NOMO-1 treated with dmso at 0.1 percent for 144 hours (cell line): ENCODE data around the gene AP1G1.

ENCODE experiments used
- DNase-seq: peaks from one replicate; lab custom pipeline; 2025; ENCODE audit not compliant: unreplicated experiment; lab: John Stamatoyannopoulos, UW

AP1G1 gene

DNA sequence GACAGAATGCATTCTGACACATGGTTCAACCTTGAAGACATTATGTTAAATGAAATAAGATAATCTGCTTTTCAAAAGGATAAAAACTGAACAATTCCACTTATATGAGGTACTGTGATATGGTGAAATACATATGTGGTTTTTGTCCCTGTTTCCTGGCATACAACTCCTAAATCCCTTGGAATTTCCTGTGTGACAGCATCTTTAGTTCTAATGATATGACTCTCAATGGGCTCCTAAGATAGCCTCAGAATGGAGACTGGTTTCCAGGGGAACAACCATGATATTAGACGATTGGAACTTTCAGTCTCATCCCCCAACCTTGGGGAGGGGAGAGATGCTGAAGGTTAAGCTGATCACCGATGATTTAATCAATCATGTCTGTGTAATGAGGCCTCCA is 46.4 kb downstream of the AP1G1 start:
- no peak for DNase-seq

- no peak for DNase-seq
These were observed 47.5 kb downstream of the AP1G1 start for GRCh38 chr16:71761097-71761496.

DNA sequence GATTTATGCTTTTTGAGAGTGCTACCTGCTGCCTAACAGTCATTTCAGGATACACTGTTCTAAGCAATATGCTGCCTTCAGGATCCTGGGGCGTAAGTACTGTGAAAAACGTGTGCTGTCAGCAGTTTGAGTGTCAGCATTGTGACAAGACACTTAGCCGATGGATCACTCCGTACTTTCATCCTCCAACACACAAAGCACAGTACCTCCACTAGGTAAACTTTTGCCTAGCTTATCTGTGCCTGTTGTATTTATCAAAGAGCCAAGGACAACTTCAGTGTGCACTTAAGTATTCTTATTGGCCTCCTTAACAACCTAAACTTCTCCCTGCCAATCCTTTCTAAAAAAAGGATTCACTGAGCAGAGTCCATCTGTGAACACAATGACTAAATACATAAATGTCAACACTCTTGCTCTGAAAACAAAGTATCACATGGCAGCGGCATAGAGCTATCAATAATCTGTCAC is 50.3 kb downstream of the AP1G1 start:
- DNase-seq = no peak

DNA sequence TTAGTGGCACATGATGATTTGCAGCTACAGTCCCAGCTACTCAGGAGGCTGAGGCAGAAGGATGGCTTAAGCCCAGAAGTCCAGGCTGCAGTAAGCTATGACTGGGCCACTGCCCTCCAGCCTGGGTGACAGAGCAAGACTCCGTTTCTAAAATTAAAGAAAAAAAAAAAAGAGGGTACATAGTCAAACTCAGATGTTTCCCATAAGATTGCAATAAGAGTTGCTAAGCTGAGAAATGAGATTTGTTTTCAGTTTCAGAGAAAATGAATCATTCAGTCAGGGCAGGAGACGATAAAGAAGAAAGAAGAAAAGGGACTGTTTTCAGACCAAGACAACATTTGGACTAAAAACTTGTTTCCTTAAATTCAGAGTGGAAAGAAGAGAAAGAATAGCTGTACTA is 54.0 kb downstream of the AP1G1 start:
- DNase-seq = no peak

DNA sequence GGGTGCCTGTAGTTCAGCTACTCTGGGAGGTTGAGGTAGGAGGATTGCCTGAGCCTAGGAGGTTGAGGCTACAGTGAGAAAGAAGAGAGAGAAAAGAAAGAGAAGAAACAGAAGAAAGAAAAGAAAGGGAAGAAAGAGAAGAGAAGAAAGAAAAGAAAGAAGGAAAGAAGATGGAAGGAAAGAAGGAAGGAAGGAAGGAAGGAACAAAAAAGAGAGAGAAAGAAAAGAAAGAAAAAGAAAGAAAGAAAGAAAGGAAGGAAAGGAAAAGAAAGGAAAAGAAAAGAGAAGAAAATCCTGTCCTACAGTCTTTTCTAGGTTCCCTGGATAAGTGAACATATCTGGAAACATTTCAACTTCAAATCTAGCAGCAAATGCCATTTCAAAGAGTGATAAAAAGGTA is 54.5 kb downstream of the AP1G1 start:
- no peak for DNase-seq

DNA sequence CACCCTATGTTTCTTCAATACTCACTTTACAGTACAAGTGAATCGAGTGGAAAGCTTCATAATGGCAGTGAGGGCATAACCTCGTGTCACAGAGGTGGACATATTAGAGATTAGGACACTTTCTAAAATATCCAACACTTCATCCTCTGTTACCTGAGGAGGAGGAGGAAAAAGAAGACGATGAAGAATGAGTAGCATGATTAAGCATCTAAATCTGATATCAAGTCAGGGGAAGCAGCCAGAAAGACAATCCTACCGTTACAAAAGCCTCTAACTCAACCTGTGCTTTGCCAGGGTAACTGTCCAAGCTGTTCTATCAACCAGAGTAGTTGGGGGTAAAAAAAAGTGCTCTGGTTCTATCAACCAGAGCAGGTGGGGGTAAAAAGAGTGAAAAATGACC is 60.4 kb downstream of the AP1G1 start:
- DNase-seq = no peak

GRCh38 chr16:71746442-71747046 is 62.1 kb downstream of the AP1G1 start:
- DNase-seq = no peak

- no peak for DNase-seq
These were observed 69.8 kb downstream of the AP1G1 start for GRCh38 chr16:71738855-71739254.

DNA sequence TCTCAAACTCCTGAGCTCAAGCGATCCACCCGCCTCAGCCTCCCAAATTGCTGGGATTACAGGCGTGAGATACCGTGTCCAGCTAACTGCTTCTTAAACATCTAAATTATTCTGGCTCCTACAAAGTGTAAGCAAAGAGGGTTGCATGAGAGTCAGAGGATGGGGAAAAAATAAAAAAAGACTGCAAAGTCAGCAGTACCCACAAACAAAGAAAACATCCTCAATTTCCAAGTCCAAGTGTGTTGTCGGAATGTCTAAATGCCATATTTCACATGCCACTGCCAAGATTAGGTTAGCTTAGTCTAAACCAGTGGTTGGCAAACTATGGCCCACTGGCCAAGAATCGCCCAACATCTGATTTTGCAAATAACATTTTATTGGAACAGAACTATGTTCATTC is 71.1 kb downstream of the AP1G1 start:
- no peak for DNase-seq

DNA sequence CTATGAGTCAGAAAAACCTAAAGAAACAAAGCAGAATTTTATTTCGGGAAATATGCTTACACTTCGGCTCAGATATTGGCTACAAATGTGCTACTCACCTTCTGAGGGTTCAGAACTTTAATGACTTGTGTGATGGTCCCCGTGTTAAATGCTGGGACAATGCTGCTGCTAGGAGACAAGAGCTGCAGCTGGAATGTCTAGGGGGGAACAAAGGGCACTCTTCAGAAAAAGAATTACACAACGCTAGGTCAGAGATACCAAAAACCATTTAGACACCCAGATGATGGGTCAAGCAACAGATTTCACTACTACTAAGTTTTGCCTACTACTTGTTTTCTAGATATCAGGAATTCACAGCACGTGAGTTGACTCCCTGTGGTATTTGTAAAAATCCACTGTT is 74.1 kb downstream of the AP1G1 start:
- DNase-seq = no peak

- DNase-seq = no peak
These were observed 76.0 kb downstream of the AP1G1 start for GRCh38 chr16:71732587-71732986.

DNA sequence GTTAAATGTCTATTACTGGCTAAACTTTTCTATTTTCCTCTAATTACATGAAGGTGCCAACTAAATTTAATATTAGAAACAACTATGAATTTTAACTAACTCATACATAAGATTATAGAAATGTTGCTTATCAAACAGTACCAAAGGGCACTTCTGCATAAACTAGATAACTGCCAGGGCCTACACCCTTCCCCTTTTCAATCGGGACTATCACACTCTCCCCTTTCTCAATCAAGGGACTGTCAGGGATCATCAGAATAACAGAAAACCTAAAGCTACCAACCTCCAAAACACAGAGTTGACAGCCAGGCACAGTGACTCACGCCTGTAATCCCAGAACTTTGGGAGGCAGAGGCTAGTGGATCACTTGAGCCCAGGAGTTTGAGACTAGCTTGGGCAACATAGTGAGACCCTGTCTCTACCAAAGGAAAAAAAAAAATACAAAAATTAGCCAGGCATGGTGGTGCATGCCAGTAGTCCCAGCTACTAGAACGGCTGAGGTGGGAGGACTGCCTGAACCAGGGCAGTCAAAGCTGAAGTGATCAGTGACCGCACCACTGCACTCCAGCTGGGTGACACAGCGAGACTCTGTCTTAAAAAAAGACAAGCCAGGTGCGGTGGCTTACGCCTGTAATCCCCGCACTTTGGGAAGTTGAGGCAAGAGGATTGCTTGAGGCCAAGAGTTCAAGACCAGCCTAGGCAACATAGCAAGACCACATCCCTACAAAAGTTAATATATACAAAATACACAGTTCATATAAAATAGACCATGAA is 80.9 kb downstream of the AP1G1 start:
- no peak for DNase-seq

DNA sequence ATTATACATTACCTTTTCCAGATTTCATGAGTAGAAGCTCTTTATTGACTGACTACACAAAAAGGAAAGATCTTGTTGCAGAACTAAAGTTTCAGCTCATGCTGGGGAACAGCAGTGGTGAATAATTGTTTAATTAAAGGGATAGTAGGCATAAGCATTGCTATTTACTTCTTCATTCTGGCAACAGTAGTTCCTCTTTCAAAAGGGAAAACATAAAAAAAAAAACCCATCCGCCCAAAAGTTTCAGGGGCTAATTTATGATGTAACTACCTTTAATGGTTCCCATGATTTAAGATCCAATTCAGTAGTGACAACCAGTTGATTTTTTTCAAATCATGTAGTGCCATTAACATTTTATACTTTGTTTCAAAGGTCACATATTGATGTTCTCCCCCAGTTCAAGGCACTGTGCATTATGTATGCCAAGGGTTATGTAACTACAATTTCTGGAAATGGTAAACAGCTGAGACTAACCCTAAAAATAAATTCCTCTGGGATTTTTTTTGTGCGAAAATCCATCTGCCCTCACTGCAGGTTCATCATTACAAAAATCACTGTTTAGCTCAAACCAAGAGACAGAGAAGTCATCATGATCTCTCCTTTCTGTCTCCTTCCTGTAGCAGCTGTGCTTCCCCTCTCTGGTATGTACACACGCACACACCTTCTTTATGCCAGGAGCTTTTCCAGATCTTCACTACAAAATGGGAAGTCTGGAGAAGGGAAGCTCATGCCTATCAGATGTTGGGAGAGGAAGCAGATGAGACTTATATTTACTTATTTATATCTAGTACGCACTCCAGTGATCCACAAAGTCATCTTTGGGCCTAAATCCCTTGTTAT is 81.9 kb downstream of the AP1G1 start:
- peak; percentile 56 for DNase-seq

GRCh38 chr16:71724320-71724751 is 84.3 kb downstream of the AP1G1 start, which contains the start of gene PHLPP2:
Gene PHLPP2, minus strand, starts transcription at chr16:71724701. Its CDS starts 9,906 bp downstream, at chr16:71714795.
- no peak for DNase-seq

DNA sequence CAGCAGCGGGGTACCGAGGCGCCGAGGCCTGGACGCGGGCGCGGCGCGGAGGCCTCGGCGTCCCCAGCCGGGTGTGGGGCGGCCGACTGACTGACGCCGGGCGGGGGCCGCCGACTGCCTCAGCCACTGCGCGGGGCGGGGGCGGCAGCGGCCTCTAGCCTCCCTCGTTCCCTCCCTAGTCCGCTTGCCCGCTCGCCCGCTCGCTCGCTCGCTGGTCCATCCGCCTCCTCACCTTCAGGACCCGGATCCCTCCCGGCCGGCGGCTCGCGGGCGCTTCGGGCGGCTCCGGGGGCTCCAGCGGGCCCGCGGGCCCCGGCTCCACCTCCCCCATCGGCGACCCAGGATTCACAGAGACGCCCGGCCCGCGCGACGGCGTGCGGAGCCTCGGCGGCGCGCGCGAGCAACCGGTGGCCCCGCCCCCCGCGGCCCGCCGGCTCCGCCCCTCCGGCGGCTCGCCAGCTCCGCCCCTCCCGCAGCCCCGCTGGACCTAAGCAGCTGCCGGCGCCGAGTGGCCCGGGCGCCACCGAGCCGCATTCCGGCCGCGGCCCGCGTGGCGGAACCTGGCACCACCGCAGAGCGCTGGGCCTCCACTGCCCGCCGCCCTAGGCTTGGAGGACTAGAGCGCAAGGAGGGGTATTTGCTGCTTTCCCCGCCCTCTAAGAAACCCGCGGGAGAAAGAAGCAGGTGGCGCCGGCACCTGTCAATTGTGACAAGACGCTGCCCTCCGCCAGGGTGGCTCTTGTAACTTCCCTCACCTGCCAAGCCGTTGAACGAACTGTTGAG is 84.9 kb downstream of the AP1G1 start:
- DNase-seq = peak; percentile 48

DNA sequence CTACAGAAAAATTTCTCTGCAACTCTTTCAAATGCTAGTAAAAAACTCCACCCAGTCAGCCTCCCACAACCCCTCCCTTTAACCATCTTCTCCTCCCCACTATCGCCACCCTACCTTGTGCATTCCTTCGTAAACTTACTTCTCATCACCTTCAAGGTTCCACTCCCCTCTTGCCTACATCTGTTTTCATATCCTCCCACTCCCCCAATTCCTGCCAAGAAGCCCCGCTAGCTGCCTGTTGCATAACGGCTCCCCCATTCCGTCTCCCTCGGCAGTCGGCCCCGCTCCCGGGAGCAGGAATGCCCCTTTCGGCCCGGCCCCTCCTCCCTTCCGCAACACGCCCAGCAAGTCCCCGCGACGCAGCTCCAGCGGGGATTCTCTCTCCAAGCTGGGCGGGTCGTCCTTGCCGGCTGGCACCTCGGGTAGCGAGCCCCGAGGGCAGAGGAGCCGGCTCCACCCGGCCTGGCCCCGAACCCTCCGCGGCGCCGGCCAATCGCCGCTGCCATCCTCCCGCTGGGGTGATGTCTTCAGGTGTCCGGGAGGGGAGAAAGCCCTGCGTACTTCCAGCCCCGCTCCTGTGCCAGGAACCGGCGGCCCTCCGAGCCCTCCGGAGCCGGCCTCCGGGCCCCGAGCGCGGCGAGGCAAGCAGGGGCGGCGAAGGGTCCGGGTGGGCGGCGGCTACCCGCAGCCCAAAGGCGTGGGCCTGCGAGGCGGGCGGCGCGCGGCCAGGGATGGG is 85.7 kb downstream of the AP1G1 start:
- DNase-seq = no peak

- no peak for DNase-seq
These were observed 87.4 kb downstream of the AP1G1 start for GRCh38 chr16:71721066-71721740.

- no peak for DNase-seq
These were observed 96.1 kb downstream of the AP1G1 start for GRCh38 chr16:71712501-71712900.

DNA sequence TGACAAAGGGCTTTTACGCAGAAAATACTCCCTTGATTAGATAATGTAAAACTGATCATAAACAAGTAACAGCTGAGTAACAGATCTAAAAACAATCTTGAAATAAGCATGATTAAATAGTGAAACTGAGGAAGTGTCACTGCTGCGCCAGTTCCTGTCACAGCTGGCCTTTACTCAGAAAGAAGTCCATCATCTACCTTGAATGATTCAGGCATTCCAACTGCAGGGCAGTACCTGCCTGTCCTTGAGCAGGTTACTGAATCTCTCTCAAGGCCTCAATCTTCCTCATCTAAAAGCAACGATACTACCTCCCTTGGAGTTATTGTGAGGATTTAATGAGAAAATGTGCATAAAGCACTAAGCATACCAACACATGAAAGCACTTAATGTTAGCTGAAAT is 96.8 kb downstream of the AP1G1 start:
- DNase-seq = no peak
